HepG2 (cell line): ENCODE data around the gene SNX2. TPM values are rescaled to one million over a fixed set of nuclear protein-coding genes. Genes with fewer than 3 reads are reported as not detected.

Source experiments
- IKZF4 ChIP-seq: sonication (generic); formaldehyde crosslinking; IDR thresholded peaks from 2 replicates; pipeline ENCODE4 v1.5.1; 2020; ENCODE audit warnings: borderline replicate concordance, mild to moderate bottlenecking, low read depth, missing genetic modification reagents; ENCODE audit errors: not compliant biosample characterization
- MXI1 ChIP-seq: IDR thresholded peaks from 3 replicates; pipeline ENCODE4 v1.6.1; 2012; ENCODE audit warnings: low read depth, low read length, inconsistent platforms, borderline replicate concordance
- NFE2 ChIP-seq: sonication (generic); formaldehyde crosslinking; IDR thresholded peaks from 2 replicates; pipeline ENCODE4 v1.4.0; 2020; ENCODE audit warnings: missing genetic modification reagents
- NFKB2 ChIP-seq: sonication (generic); formaldehyde crosslinking; IDR thresholded peaks from 2 replicates; pipeline ENCODE4 v1.4.0; 2020; ENCODE audit warnings: missing genetic modification reagents, borderline replicate concordance
- NRL ChIP-seq: sonication (generic); formaldehyde crosslinking; IDR thresholded peaks from 2 replicates; pipeline ENCODE4 v1.5.0; 2020; ENCODE audit warnings: missing genetic modification reagents, mild to moderate bottlenecking, moderate library complexity, borderline replicate concordance
- RFX1 ChIP-seq: fragments of 450-650 bp; IDR thresholded peaks from 2 replicates; pipeline ENCODE4 v1.6.1; 2017
- SMARCE1 ChIP-seq: fragments of 450-650 bp; IDR thresholded peaks from 2 replicates; pipeline ENCODE4 v1.6.1; 2017; ENCODE audit warnings: borderline replicate concordance
- ZBTB38 ChIP-seq: sonication (generic); formaldehyde crosslinking; IDR thresholded peaks from 2 replicates; pipeline ENCODE4 v1.5.1; 2020; ENCODE audit warnings: mild to moderate bottlenecking, missing genetic modification reagents
- ZNF549 ChIP-seq: sonication (generic); formaldehyde crosslinking; IDR thresholded peaks from 2 replicates; pipeline ENCODE4 v1.5.0; 2020; ENCODE audit warnings: missing genetic modification reagents
- ZNF747 ChIP-seq: sonication (generic); formaldehyde crosslinking; IDR thresholded peaks from 2 replicates; pipeline ENCODE4 v1.8.1; 2023; ENCODE audit warnings: missing genetic modification reagents, mild to moderate bottlenecking, borderline replicate concordance
- polyA plus RNA-seq, 8 experiments: library from polyadenylated mRNA; depleted of rRNA in 3 of 8; stranded (reverse) in 7 of 8; unstranded in 1 of 8; fragments of >200 nt; fragmentation: Illumina TruSeq in 4 of 8; extraction: Trizol in 4 of 8; gene quantifications; 2 replicates each; pipeline versions ENCODE4 v1.2.1 to v1.2.3, GENCODE V29; 2011 to 2016; ENCODE audit warnings: low read depth in 4 of 8, missing spikeins in 1 of 8, mixed read lengths in 1 of 8; ENCODE audit not compliant: insufficient read depth in 1 of 8
- total RNA-seq, 5 experiments: library from RNA; depleted of rRNA; stranded (reverse); fragments of >200 nt; fragmentation: Illumina TruSeq; extraction: Trizol; gene quantifications; 2 replicates each; pipeline ENCODE4 v1.2.3, GENCODE V29; 2016; ENCODE audit warnings: low read depth in 1 of 5
- TF ChIP-seq, protein P1 (sequence below): sonication (generic); formaldehyde crosslinking; IDR thresholded peaks from 2 replicates; pipeline ENCODE4 v1.4.0; 2020; ENCODE audit warnings: missing genetic modification reagents
- TF ChIP-seq, protein P2 (sequence below): sonication (generic); formaldehyde crosslinking; IDR thresholded peaks from 2 replicates; pipeline ENCODE4 v1.5.0; 2020; ENCODE audit warnings: missing genetic modification reagents
- TF ChIP-seq, protein P3 (sequence below), 2 experiments: fragments of 450-650 bp in 1 of 2; sonication (generic) in 1 of 2; formaldehyde crosslinking in 1 of 2; IDR thresholded peaks; 2 replicates each; pipeline versions ENCODE4 v1.6.1 to v1.8.0; 2016 to 2022; ENCODE audit warnings: antibody characterized with exemption in 1 of 2, mild to moderate bottlenecking in 1 of 2, missing genetic modification reagents in 1 of 2

Gene SNX2
- total and polyA plus RNA-seq, 2 of the 13 experiments (the other 11 are each of a cell fraction or from before 2014, with no cell fraction given), result 26.4 to 78.8 TPM

DNA sequence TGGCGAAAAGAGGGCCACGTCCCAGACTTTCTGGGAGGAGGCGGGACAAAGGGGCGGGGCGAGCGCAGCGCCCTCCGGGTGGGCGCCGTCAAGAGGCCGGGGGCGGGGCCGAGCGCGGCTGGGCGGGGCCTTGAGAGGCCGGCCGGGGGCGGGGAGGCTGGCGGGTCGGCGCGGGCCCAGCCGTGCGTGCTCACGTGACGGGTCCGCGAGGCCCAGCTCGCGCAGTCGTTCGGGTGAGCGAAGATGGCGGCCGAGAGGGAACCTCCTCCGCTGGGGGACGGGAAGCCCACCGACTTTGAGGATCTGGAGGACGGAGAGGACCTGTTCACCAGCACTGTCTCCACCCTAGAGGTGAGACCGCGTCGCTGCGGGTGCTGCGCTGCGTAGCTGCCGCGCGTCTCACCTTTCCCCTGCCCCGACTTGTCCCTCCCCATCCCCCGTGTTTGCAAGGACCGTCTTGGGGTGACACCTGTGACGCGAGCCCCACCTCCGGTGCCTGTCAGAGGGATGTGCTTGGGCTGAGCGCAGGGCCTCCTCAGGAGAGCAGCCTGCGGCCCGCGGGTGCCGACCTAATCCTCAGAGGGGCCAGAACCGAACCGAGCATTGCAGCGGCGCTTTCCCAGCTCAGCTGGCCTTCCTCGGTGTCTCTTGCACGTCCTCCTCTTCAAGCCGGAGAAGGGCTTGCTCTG lies at the start of gene SNX2 (continued):
- TF ChIP-seq, protein P1, sequence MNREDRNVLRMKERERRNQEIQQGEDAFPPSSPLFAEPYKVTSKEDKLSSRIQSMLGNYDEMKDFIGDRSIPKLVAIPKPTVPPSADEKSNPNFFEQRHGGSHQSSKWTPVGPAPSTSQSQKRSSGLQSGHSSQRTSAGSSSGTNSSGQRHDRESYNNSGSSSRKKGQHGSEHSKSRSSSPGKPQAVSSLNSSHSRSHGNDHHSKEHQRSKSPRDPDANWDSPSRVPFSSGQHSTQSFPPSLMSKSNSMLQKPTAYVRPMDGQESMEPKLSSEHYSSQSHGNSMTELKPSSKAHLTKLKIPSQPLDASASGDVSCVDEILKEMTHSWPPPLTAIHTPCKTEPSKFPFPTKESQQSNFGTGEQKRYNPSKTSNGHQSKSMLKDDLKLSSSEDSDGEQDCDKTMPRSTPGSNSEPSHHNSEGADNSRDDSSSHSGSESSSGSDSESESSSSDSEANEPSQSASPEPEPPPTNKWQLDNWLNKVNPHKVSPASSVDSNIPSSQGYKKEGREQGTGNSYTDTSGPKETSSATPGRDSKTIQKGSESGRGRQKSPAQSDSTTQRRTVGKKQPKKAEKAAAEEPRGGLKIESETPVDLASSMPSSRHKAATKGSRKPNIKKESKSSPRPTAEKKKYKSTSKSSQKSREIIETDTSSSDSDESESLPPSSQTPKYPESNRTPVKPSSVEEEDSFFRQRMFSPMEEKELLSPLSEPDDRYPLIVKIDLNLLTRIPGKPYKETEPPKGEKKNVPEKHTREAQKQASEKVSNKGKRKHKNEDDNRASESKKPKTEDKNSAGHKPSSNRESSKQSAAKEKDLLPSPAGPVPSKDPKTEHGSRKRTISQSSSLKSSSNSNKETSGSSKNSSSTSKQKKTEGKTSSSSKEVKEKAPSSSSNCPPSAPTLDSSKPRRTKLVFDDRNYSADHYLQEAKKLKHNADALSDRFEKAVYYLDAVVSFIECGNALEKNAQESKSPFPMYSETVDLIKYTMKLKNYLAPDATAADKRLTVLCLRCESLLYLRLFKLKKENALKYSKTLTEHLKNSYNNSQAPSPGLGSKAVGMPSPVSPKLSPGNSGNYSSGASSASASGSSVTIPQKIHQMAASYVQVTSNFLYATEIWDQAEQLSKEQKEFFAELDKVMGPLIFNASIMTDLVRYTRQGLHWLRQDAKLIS (CRISPR knock-in tag), result no peak
- TF ChIP-seq IKZF4 (CRISPR knock-in tag) (peak; percentile 26), SMARCE1 (no peak), ZNF549 (CRISPR knock-in tag) (no peak), NFE2 (CRISPR knock-in tag) (no peak), MXI1 (no peak; the same call in 2 of the 3 replicates), ZBTB38 (CRISPR knock-in tag) (peak; percentile 76), ZNF747 (no peak; the same call in 1 of the 2 replicates), NRL (CRISPR knock-in tag) (0 out of 2 replicates have a peak, but pooled peaks have one; percentile 43), NFKB2 (peak; percentile 93; the same call in 1 of the 2 replicates), RFX1 (no peak)
- TF ChIP-seq, protein P2, sequence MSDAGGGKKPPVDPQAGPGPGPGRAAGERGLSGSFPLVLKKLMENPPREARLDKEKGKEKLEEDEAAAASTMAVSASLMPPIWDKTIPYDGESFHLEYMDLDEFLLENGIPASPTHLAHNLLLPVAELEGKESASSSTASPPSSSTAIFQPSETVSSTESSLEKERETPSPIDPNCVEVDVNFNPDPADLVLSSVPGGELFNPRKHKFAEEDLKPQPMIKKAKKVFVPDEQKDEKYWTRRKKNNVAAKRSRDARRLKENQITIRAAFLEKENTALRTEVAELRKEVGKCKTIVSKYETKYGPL (CRISPR knock-in tag), result no peak
- TF ChIP-seq, protein P3, sequence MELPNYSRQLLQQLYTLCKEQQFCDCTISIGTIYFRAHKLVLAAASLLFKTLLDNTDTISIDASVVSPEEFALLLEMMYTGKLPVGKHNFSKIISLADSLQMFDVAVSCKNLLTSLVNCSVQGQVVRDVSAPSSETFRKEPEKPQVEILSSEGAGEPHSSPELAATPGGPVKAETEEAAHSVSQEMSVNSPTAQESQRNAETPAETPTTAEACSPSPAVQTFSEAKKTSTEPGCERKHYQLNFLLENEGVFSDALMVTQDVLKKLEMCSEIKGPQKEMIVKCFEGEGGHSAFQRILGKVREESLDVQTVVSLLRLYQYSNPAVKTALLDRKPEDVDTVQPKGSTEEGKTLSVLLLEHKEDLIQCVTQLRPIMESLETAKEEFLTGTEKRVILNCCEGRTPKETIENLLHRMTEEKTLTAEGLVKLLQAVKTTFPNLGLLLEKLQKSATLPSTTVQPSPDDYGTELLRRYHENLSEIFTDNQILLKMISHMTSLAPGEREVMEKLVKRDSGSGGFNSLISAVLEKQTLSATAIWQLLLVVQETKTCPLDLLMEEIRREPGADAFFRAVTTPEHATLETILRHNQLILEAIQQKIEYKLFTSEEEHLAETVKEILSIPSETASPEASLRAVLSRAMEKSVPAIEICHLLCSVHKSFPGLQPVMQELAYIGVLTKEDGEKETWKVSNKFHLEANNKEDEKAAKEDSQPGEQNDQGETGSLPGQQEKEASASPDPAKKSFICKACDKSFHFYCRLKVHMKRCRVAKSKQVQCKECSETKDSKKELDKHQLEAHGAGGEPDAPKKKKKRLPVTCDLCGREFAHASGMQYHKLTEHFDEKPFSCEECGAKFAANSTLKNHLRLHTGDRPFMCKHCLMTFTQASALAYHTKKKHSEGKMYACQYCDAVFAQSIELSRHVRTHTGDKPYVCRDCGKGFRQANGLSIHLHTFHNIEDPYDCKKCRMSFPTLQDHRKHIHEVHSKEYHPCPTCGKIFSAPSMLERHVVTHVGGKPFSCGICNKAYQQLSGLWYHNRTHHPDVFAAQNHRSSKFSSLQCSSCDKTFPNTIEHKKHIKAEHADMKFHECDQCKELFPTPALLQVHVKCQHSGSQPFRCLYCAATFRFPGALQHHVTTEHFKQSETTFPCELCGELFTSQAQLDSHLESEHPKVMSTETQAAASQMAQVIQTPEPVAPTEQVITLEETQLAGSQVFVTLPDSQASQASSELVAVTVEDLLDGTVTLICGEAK (IDR thresholded peaks at IDR 0.05), result no peak
- TF ChIP-seq, protein P3 (CRISPR knock-in tag; IDR thresholded peaks at IDR 0.05), result no peak
